Measurements from ENCODE around the gene SCGB1D2.
"Not testable (repeated sequence)": the region's sequence is repeated elsewhere in the genome, so short reads cannot be mapped to it uniquely, and the experiment has no call there.

The SCGB1D2 gene

DNA sequence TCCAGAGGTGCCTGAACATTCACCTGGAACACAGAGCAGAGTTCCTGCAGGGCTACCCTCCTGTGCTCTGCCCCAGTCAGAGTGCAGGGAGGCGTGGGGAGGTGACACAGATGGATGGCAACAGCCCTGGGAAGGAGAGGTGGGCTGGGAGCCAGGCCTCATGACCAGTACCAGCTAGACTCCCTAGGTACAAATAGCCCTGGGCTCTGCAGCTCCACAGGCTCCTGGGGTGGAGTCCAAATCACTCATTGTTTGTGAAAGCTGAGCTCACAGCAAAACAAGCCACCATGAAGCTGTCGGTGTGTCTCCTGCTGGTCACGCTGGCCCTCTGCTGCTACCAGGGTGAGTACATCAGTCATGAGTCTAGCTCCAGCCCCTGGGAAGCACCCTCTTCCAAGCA, at the start of gene SCGB1D2:
Gene SCGB1D2, plus strand, starts transcription at position 219 of the 400 bp plus-strand sequence. Its CDS starts 69 bp downstream, at position 288.
- DNase-seq = peak in 10 of 14 donors; percentile 4 to 92 (median 22)

GRCh38 chr11:62193952-62194351, 48.1 kb upstream of the SCGB1D2 start:
- no peak for DNase-seq

GRCh38 chr11:62195010-62195409, 47.0 kb upstream of the SCGB1D2 start:
- DNase-seq = not testable (repeated sequence)

DNA sequence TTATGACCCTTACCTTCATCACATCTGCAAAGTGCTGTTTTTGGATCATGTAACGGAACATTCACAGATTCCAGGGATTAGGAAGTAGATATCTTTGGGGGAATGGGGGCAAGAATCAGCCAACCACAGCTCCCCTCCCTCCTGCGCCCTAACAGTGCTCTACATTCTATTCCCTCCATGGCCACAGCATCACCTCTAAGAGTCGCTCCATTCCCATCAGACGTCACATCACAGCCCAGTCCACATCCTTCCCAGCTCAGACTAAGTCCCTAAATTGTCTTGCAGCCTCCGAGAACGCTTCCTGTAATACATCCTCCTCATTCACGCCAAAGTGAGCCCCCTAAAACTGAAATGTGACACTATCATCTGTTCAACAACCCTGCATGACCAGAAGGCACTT, 46.1 kb upstream of the SCGB1D2 start:
- DNase-seq = no peak

DNA sequence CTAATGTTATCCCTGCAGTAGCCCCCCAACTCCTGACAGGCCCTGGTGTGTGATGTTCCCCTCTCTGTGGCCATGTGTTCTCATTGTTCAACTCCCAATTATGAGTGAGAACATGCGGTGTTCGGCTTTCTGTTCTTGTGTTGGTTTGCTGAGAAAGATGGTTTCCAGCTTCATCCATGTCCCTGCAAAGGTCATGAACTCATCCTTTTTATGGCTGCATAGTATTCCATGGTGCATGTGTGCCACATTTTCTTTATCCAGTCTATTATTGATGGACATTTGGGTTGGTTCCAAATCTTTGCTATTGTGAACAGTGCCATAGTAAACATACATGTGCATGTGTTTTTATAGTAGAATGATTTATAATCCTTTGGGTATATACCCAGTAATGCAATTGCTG, 44.6 kb upstream of the SCGB1D2 start:
- DNase-seq = not testable (repeated sequence)

DNA sequence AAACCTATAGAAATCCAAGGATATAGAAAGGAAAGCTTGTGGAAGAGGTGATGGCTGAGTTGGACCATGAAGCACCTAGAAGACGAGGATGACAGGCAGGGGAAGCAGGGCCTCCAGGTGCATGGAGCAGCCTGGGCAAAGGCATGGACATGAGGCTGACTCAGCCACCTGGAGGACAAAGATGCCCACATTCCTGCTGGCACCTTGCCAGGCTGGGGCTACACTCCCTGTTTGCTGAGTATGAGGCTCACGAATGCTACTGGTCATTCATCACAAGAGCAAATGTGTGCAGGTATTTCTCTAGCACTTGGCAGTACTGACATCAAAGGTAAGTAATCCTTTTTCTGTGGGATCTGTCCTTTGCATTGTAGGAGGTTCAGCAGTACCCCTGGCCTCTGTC, 40.7 kb upstream of the SCGB1D2 start:
- DNase-seq = no peak

DNA sequence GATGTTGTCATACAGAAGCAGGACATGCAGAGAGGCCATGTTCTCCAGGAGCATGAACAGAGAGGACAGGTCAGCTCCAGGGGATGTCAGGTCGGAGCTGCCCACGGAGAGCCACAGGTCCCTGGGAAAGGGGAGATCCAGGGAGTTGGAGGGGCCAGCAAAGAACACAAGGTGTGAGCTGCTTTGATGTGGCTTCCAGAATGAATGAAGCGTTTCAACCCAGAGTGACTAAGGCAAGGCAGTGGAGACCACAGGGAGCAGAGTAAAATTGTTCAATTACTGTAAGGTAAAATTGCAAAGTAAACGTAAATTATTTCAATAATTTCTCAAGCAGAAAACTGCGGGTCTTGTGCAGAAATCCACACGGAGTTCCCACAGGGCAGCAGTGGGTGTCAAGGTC, 39.1 kb upstream of the SCGB1D2 start:
- DNase-seq = no peak

DNA sequence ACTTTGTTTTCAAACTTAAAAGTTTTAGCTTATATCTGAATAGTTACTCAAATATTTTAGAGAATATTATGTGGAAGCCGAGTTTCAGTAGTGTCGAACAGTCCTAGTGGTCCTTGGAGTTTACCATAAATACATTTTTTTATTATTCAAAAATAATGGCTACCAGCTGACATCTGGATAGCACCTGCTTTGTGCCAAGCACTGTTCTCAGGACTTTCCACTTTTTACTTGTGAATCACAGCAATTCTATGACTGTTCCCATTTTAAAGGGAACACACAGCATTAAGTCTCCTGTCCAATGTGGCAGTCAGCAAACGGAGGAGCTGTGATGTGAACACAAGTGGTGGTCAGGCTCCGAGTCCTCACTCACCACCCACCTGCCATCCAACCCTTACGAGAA, 37.6 kb upstream of the SCGB1D2 start:
- DNase-seq = no peak

DNA sequence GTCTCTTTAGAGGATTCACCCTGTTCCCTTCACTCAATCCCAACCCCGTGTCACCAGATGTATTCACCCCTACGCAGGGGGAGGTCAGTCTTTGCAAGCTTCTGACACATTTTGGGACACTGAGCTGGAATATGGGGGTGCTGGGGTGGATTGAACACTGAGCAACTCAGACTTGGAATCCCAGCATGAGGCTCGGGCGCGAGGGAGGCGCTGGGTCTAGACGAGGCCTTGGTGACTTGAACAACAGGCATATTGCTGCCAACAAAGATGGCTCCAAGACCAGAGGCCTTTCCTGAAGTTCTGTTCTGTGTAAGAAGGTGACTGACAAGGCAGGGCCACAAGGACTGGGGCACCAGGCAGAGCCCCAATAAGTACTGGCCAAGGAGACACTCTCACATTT, 36.6 kb upstream of the SCGB1D2 start:
- no peak for DNase-seq

DNA sequence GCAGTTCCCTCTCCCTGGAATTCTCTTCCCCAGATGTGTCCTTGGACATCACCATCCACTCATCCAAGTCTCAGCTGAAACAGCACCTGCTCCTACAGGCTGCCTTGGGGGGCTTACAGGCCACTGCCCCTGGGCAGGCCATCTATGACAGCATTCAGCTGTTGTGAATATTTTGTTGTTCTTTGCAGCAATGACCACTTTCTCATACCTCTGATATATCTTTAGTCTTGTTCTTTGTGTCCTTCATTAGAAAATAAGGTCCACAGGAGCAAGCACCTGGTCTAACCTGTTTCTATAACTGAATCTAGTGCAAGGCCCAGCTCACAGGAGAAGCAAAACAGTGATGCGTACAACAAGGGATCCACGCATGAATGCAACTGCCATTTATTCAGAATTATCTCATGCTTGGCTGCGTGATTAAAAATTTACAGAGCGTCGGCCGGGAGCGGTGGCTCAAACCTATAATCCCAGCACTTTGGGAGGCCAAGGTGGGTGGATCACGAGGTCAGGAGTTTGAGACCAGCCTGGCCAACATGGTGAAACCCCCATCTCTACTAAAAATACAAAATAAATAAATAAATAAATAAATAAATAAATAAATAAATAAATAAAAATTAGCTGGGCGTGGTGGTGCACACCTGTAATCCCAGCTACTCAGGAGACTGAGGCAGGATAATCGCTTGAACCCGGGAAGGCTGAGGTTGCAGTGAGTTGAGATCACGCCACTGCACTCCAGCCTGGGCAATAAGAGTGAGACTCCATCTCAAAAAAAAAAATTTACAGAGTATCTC, 35.6 kb upstream of the SCGB1D2 start:
- DNase-seq = not testable (repeated sequence)

GRCh38 chr11:62208785-62209144, 33.3 kb upstream of the SCGB1D2 start:
- no peak for DNase-seq

DNA sequence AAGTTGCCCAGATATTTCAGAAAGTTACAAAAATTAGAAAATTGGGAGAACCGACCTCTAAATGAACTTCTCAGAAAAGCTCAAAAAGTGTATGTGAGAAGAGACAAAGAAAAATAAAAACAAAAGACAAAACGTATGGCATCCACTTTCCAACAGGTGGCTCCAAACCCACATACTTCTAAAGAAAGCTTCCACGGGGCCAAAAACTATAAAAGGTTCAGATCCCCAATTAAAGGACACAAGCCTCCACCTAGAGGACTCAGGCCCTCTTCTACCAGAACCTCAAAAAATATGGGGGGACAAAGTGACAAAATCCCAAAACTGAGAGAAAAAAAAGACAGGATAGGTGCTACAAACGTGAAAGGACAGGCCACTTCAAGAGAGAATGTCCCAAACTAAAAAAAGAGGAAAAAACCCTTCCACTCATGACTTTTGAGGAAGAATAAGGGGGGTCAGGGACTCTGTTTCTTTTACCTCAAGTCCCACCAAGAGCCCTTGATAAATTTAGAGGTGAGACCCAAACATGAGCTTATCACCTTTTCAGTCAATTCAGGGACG, 24.8 kb upstream of the SCGB1D2 start:
- no peak for DNase-seq

DNA sequence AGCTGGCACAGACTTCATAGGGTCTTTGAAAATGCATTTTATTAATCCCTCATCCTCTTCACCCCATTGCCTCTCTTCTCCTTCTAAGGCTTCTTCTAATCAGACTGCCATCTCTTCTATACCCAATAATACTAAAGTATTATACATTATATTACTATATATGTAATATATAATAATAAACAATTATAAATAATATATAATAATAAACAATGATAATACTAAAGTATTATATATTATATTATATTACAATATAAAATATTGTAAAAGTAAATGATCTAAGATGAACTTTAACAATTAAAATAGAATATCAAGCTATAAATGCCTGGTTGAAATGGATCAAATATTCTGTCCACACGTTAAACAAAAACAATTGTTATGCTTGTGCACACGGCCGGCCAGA, 20.5 kb upstream of the SCGB1D2 start:
- no peak for DNase-seq

DNA sequence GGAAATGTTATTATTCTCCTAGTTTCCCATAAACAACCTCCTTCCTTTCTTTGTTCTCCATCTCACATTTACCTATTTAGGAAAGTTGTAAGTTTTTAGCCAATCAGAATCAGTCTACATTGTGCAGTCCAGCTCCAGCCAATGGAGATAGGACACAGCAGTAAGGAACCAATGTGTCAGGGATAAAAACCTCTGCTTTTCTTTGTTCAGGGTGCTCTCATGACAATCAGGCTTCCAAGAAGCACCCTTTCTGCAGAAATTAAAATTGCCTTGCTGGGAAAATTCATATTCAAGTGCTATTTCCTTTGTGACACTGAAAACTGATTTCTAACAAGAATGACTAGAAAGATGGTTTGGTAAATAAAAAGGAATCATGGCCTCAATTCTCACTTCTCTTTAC, 18.9 kb upstream of the SCGB1D2 start:
- DNase-seq = no peak

DNA sequence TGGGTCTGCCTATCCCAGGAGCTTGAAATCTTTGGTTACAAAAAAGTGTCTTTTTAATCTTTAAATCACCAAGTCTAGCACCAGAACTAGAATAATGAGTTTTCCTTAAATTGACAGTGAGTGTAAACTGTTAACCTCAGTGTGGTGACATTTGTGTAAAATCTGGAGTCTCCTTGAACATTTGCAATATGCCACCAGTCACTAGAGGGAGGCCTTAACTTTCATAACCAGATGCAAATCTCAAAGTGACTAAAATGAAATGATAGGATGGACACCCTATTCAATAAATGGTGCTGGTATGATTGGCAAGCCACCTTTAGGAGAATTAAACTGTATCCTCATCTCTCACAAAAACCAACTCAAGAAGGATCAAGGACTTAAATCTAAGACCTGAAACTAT, 8.3 kb upstream of the SCGB1D2 start:
- DNase-seq = no peak

GRCh38 chr11:62236187-62236586, 5.9 kb upstream of the SCGB1D2 start:
- DNase-seq = no peak

DNA sequence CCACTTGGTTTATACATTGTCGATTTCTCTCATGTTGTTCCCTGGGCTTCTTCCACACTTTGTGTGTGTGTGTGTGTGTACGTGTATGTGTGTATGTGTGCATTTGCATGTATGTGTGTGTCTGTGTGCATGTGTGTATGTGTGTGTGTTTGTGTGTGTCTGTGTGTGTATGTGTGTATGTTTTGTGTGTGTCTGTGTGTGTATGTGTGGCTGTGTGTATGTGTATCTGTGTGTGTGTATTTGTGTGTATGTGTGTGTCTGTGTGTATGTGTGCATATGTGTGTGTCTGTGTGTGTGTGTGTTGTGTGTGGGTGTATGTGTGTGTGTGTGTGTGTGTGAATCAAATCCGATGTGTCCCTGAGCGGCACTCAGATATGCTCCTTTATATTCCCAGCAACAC, 4.5 kb upstream of the SCGB1D2 start:
- DNase-seq = no peak

DNA sequence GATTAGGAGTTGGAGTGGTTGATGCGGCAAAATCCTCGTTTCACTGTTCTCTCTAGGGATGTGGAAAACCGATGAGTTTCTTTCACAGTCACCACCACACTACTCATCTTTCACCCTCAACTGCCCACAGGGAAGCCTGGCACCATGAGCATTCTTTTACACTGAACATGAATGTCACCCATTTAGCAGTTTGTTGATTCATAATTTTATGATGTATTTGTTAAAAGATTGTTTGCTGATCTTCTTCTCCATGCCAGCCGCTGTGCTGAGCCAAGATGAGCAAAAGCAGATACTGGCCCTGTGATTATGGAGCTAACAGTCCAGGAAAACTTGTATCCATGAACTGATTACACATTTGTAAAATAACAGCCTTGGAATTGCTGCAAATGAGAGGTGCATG, 3.9 kb upstream of the SCGB1D2 start:
- no peak for DNase-seq

DNA sequence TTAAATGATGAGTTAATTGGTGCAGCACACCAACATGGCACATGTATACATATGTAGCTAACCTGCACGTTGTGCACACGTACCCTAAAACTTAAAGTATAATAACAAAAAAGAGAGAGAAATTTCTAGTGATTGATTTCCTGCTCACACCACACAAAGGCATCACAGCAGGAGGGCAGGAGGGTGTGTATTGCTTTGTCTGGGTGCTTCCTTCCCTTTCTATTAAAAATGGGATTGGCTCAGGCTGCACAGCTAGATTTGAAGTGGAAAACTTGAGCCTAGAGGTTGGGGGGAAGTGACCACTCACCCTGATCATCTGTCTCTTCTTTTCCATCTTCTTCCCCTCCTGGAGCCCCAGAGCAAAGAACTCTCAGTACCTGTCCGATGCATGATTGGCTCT, 944 bp upstream of the SCGB1D2 start:
- DNase-seq = no peak

- no peak for DNase-seq
These were observed 3.3 kb downstream of the SCGB1D2 start for GRCh38 chr11:62245271-62245753.

DNA sequence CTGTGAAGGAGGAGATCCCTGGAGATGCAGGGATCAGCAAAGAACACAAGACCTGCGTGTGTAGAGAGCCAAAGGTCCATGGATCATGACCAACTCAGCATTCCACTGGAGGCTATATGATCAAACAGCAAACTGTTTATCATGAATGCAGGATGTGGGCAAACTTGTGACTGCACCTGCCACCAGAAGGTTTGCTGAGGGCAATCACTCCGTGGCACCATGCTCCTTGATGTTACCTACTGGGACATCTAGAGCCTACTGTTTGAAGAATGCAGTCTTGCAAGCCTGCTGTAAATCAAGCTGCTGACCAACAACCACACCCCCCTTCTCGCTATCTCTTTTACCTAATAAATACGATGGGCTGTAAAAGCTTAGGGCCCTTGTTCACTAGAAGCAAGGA, 9.7 kb downstream of the SCGB1D2 start:
- no peak for DNase-seq

DNA sequence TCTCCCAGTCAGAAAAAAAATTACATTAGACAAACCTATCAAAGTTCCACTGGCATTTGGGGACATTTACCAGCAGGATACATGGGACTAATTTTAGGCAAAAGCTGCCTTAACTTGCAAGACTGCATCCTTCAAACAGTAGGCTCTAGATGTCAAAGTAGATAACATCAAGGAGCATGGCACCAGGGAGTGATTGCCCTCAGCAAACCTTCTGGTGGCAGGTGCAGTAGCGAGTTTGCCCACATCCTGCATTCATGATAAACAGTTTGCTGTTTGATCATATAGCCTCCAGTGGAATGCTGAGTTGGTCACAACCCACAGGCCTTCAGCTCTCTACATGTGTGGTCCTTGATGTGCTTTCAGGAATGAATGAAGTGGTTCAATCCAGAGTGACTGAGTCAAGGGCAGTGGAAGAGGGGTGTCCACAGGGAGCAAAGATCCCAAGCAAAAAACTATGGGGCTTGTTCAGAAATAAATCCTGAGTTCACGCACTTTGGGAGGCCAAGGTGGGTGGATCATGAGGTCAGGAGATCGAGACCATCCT, 12.0 kb downstream of the SCGB1D2 start:
- DNase-seq = no peak

- no peak for DNase-seq
These were observed 14.2 kb downstream of the SCGB1D2 start for GRCh38 chr11:62256281-62256680.
